Activated T-cell treated with anti-CD3 and anti-CD28 coated beads, Interleukin-2, amount 50 U/mL, for 48 hours (primary cell): ENCODE data around the gene CDKN1C.

ENCODE experiments used
- DNase-seq, 2 experiments: peaks; one replicate each; pipeline ENCODE4 v3.0.0-alpha.2; 2020

CDKN1C gene

DNA sequence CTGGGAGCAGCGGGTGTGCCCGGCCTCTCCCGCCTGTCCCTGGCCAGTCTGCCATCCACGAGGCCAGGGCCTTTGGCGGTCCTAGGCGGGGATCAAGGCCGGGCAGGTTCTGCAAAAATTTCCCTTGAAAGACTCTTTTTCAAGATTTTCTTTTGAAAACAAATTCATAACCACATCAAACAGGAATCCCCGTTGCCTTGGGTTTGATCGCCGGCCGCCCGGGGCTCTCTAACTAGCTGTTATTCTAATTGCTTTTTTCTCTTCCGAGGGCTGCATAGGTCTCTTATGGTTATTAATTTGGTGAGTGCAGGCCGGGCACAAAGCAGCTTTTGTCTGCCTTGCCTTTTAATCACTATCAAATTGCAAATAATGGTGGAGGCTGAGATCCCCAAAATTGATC, 42.0 kb downstream of the CDKN1C start:
- no peak for DNase-seq

DNA sequence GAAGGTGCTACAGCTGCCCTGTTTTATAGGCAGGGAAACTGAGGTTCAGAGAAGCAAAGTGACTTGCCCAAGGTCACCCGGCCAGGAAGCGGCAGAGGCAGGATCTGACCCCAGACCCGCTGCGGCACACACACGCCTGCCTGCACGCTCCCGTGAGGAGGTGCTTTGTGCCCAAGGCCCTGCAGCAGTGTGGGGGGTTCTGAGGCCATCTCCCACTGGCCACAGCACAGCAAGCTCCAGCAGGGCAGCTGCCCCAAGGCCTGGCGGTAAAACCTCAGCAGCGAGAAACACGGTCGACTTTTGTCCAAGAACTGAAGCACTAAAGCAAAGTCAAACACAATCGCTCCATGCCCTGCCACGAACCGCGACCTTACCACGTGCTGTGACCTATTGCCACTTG, 42.7 kb downstream of the CDKN1C start:
- DNase-seq: no peak

DNA sequence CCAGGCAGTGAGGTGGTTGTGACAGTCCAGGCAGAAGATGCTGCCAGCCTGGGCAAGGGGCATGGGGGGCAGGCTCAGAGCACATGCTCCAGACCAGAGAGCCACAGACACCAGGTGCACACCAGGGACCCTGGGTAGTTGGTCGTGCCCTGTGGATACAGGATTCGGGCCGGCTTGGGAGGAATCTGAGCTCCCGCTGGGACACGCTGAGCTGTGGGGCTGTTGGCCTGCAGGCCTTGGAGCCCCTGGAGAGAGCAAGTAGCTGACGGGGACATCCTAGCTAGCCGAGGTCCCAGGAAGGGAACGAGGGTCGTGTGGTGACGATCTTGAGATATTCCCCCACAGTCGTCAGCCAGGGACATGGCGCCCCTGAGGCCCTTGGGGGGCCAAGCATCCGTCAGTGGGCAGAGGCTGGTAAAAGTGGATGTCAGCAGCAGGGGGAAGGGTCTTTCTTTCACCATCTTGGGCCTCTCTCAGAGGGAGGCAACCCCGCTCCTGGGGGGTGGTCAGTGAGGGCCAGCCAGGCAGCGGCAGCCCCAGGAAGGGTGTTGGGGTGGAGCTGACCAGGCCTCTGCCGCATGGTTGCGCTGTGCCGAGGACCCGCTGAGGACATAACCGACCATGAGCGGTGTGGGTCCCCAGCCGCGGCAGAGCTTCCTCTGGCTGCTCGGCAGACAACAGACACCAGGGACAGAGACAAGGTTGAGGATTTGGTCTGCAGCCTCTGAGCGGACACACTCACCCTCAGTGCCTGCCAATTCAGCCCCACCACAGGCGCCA, 44.0 kb downstream of the CDKN1C start:
- no peak for DNase-seq

DNA sequence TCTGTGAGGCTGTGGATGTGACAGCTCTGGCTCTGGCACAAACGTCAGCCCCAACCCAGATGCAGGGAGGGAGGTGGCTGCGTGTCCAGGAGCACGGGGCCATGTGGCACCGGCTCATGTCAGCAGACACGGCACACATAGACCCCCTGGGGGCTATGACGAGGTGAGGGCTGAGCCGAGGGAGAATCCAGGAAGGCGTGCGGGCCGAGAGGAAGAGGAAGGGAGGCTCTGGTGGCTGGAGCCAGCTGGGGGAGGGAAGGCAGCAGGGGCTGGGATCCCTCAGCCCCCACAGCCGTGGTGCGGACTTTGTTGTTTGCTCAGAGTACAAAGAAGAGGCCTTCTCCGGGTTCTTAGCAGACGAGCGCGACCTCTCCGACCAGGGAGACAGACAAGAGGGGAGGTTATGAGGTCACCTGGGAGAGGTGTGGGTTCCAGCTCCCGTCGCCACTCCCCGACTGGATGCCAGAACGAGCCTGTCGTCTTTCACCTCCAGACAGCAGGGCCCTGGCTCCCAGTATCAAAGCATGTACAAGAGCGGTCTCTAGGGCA, 46.1 kb downstream of the CDKN1C start:
- DNase-seq: no peak

DNA sequence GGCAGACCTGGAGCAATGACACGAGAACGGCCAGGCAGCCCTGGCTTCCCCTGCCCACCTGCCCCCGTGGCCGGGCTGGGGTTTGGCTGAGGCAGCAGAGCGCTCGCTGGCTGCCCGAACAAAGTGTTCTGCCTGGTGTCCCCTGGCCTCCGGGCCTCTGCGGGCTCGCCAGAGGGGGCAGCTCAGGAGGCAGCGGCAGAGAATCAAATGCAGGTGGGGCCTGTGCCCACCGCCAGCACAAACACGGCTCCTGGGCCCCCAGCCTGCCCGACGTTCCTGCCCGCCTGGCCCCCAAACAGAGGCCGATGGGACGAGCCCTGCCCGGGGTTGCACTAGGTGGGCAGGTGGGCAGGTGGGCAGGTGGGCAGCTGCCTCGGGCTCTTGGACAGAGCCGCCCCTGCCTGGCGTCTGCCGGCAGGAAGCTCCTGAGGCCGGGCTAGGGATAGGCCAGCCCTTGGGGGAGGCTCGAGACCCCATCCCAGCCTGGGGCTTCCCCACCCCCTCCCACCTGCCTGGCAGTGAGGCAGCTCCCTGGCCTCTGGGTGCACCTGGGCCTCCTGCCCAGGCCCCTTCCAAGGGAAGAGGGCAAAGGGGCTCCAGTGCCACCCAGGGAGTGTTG, 46.8 kb downstream of the CDKN1C start:
- no peak for DNase-seq

DNA sequence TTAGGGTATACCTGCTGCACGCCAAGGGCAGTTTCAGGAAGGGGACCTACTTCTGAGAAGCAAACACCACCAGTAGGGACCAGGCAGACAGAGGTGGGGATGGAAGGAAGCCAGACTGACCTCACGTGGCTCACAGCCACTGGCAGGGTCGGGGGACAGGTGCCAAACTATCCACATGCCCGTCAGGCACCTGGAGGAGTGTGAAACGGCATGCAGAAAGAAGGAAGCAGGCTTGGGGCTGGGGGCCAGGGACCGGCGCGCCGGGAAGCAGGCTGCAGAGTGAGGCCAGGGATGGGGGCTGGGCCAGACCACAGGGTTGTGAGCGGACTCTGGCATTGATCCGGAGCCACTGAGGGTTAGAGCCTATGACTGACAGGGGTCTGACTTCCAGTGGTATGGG, 47.5 kb downstream of the CDKN1C start:
- DNase-seq: no peak

DNA sequence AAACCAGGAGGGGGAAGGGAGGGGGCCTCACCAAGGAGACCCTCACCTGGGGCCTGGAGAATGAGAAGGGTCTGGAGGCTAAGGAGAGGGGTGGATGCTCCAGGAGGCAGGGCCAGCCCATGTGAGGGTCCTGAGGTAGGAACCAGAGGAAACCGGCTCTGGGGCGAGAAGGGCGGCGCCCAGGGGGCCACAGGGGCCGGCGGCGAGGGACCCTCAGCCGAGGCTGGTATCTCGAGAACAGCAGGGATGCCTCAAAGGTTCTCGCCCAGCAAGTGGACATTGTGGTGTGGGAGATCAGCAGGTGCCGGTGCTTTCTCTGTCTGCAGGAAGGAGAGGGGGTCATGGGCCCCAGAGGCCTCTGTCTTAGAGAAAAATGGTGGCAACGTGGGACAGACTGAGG, 47.9 kb downstream of the CDKN1C start:
- DNase-seq: no peak

DNA sequence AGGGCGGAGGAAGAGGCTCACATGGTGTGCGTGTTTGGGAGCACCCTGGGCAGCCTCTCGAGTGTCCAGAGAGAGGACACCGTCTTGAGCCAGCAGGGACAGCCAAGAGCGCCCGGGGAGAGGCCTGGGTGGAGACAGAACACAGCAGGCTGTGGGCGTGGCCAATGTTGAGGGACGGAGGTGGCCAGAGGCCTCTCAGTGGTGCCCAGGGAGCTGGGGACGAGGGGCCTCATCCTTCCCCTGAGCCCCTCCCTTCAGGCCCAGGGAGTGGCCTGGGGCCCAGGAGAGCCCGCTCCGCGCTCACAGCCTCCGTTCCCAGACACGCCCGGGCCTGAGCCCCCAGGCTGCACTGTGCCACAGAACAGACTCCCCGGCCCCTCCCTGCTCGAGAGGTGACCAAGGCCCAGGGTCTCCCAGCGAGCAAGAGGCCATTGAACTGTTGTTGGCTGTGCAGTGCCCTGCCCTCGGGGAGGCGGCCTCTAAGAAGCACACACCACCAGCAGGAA, 48.4 kb downstream of the CDKN1C start:
- DNase-seq: no peak

DNA sequence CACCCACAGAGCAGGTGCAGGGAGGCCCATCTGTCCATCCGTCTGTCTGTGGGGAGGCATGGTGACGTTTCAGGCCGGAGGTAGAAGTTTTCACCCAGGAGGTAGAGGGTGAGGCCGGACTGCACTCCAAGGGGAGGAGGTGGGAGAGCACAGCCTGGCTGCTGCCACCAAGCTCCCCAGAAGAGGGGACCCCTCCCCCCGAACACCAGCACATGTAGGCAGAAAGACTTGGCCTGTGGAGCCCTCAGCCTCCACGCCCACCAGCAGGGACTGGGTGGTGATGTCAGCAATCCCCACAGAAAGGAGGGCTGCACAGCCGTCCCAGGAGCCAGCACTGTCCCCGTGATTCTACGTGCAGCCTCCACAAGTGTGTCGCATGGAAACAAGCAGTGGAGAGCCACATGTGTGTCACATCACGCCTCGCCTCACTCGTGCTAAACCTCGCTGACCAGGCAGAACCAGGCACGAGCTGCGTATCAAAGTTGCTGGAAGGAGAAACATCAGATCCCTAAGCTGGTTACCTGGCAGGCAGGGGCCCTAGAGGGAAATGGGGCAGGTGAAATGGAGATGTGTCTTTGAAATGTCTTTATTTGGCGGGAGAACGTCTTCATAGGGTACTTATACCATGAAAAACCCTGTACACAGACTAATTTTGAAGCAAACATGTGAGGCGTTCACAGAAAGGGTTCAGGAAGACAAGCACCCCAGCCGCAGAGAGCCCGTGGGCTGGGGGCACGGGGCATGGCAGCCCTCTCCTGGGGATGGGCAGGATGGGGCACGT, 49.1 kb downstream of the CDKN1C start:
- DNase-seq: no peak

DNA sequence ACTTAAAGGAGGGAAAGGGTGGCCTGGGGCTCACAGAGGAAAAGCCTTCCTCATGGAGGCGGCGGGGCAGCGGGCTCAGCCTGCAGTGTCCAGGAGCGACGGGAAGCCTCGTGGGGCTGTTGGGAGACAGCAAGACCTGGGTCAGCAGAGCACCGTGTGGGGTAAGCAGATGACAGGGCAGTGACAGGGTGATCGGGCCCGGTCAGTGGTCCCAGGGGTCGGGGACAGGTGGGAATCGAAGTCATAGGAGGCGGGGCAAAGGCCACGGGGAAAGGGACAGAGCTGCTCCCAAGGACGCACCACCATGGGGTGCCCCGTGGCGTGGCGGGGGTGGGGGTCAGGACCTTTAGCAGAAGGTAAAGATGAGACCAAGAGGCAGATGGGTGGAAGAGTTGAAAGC, 49.8 kb downstream of the CDKN1C start:
- DNase-seq: no peak

DNA sequence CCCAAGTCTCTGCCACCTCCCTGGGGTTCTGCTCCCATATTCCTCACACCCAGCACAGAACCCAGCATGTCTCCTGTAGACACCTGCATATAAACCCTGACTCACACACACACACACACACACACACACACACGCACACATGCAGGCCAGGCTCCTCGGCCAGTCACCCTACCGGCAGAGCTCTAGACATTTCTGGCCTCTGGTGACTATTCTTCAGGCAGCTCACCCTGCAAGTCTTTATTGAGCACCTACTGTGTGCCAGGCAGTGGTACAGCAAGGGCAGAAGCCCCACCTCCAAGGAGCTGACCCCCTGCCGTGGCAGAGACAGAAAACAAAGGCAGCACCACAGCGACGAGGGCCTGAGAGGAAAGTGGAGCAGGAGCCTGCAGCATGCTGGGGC, 50.3 kb downstream of the CDKN1C start:
- no peak for DNase-seq

DNA sequence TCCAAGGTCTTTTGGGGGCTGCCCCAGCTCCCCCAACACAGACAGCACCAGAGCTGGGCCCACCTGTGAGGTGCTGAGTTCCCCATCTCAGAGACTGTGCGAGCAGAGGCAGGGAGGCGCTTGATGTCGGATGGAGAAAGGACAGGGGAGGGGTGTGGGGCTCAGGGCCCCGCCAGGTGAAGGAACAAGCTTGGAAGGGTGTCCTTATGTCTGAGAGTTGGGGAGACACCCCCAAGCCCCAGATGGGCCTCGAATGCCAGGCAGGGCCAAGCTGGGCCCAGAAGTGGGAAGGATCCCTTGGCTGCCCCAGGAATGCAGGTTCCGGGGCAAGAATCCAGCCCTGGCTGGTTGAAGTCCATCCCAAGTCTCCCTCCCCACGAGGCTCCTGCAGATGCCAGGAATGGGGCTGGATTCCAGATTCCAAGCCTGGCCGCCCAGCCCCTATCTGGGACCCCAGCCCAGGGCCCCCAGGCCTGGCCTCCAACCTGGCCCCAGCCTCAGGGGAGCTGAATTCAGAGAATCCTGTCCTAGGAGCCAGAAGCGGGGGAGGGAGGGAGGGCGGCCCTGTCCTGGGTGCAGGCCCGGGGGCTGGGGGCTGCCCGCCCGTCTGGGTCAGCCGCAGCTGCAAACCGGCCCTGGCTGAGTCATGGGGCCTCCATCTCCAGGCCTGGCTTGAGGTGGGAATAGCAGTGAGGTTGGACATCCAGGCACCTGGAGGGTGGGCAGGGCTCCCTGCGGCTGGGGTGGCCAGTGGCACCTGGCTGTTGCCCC, 50.9 kb downstream of the CDKN1C start:
- no peak for DNase-seq

DNA sequence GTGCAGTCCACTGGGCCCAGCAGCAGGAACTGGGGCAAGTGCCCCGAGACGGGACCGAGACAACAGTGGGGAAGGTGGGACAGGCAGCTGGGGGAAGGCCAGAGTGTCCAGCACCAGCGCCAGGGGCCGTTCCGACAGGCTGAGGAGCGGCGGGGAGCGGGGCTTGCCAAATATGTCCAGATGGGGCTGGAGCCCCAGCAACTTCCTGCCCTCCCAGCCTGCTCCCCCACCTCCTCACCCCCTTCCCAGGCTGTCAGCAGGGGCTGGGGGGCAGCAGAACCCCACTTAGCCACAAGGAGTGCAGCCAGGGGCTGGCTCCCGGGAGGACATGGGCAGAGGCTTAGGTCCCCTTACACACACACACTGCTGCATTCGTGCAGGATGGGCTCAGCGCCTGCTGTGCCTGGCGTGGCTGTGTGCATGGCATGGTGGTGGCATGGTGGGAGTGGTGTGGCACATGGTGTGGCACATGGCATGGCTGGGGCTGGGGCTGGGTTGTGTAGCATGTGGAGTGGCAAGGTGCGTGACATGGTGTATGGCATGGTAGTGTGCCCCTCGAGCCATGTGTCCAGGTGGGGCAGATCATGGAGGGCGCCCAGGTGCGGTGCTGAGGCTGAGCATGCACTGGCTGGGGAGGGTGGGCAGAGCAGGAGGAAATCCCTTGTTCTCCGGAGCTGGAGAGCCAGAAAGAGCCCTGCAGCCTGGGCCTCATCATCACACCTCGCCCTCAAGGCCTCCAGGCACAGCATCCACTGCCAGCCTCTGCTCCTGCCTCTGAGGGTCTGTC, 51.7 kb downstream of the CDKN1C start:
- no peak for DNase-seq
